Testis (tissue), 2 donors: ENCODE measurements around the gene TMEM200C.

Experiments used
- POLR2A ChIP-seq: fragments of 450-650 bp; IDR thresholded peaks from one replicate; pipeline ENCODE4 v1.6.1; 2017; ENCODE audit warnings: antibody characterized with exemption, mild to moderate bottlenecking, moderate library complexity
- TF ChIP-seq, protein P1 (sequence below), 3 experiments: fragments of 450-650 bp in 2 of 3; fragments of 200-600 bp in 1 of 3; sonication (generic) in 1 of 3; IDR thresholded peaks; one replicate each; pipeline ENCODE4 v1.5.1; 2016 to 2019; ENCODE audit warnings: antibody characterized with exemption in 3 of 3, mild to moderate bottlenecking in 2 of 3, moderate library complexity in 1 of 3

DNA sequence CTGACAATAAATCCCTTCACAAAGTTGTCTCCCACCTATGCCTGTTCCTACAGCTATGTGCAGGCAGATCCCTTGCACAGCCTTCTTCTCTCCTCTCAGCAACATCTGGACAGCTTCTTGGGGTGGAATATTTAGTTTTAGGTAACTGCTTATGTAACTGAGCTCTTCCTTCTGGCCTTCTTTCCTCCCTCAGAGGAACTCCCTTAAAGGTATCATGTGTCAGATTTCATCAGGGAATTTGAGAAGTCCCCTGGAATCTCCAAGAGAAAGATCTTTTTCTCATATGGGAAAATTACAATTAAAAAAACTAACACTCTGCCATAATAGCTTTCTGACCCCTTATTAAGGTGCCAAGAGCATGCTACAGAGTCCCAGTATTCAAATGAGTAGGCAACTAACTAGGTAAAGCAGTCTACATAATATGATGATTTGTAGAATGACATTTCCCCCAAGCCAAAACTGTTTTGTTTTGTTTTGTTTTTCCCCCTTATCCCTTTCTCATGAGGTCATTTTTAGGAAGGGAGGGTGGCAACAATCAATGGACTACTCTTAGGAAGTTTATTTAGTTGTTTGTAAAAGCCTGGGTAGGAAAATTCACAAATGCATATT is 2.4 kb downstream of the TMEM200C start:
- no peak for TF ChIP-seq POLR2A
- TF ChIP-seq, protein P1, sequence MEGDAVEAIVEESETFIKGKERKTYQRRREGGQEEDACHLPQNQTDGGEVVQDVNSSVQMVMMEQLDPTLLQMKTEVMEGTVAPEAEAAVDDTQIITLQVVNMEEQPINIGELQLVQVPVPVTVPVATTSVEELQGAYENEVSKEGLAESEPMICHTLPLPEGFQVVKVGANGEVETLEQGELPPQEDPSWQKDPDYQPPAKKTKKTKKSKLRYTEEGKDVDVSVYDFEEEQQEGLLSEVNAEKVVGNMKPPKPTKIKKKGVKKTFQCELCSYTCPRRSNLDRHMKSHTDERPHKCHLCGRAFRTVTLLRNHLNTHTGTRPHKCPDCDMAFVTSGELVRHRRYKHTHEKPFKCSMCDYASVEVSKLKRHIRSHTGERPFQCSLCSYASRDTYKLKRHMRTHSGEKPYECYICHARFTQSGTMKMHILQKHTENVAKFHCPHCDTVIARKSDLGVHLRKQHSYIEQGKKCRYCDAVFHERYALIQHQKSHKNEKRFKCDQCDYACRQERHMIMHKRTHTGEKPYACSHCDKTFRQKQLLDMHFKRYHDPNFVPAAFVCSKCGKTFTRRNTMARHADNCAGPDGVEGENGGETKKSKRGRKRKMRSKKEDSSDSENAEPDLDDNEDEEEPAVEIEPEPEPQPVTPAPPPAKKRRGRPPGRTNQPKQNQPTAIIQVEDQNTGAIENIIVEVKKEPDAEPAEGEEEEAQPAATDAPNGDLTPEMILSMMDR (IDR thresholded peaks at IDR 0.05): no peak
